GM19099 (cell line): ENCODE measurements around the gene TENM3.

Source experiments
- POLR2A ChIP-seq: IDR thresholded peaks from 3 replicates; pipeline ENCODE4 v1.6.1; 2011; ENCODE audit warnings: low read depth; ENCODE audit not compliant: insufficient read length; ENCODE audit errors: extremely low read depth

TENM3 gene

DNA sequence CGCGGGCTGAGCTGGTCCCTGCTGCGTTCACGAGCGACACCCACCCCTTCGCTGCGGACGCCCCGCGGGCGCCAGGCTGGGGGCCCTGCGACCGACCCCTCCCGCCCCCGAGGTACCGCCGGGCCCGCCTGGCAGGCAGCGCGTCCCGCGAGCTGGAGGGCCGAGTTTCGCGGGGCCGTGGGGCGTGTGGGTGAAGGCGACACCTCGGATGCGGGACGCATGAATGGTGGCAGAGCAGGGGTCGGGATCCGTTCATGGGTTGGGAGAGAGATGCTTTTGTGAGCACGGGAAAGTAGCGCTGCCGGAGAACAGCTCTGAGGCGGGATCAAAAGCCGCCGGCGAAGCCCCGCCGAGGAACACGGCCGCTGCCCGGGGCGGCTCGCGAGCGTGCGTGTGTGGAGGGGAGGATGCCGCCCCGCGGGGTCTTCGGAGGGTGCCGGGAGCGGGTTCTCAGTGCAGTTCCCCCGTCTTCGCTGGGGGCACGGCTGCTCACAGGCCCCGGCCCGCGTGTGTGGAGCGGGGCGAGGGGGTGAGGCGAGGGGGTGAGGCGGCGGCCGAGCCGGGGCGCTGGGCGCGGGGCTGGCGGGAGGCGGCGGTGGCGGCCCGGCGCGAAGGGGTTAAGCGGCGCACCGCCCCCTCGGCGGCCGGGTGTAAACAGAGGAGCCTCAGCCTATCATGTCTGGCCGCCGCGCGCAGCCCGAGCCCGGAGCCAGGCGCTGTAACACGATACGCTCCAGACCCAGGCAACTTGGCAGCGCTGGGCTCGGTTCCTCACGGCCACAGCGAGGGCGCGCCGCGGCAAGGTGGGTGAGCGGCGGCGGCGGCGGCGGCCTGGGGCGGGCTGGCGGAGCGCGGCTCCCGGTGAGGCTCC, 205.3 kb downstream of the TENM3 start:
- no peak for TF ChIP-seq POLR2A

- no peak for TF ChIP-seq POLR2A
Measured at GRCh38 chr4:182449186-182449929, 206.2 kb downstream of the TENM3 start.

DNA sequence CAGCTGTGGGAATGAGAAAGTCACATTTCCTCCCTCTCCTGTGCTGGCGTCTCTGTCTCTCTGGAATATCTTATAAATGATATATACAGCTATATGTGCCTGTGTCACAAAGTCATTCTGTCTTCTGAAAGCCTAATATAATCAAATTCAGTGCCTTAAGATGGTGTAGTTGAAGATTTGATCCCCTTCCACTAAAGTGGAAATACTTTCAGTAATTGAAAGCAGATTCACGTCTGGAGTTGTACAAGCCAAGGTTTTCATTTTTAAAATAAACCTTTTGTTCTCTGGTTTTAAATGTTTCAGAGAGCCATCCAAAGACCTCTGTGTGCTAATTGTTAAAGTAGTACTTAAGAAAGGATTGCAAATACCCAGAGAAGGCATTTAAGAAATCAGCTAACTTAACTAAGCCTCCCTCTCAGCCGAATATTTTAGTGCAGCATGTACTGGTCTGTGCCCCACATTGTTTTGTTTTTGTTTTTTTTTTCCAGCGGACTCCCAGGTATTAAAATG, 206.8 kb downstream of the TENM3 start:
- no peak for TF ChIP-seq POLR2A

DNA sequence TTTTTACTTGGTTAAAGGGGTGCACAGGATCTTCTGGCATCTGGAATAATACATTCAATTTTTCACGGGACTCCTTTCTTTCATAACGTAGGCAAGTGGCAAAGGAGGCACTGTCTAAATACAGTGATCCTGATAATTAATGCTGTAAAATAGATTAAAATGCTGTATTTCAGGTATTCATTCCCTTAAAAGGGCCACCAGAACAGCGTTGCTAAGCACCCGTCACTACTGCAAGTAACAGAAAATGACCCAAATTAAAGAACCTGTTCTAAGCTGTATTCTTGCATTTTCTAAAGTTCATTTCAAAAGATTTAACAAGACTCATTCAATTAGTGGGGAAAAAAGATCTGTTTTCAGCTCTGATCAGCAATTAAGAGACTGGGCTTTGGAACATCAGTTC, 208.2 kb downstream of the TENM3 start:
- TF ChIP-seq POLR2A: no peak

DNA sequence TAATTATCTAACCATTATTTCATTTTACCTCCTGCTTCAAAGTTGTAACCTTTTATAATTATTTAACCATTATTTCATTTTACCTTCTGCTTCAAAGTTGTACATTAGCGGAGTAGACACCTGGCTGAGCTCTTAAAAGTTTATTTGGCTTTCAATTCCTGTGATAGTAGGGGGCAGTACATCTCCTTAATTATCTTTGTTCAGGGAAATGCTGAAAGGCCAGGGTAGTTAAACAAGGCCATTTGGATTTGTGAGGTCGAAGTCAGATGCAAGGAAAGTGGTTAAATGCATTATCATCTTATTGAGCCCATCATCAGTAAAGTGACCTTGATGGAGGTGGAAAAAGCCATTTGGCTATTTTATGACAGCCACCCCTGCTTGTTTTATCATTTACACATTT, 210.6 kb downstream of the TENM3 start:
- no peak for TF ChIP-seq POLR2A

GRCh38 chr4:182454440-182455013, 211.3 kb downstream of the TENM3 start:
- TF ChIP-seq POLR2A: no peak

GRCh38 chr4:182465114-182465513, 221.9 kb downstream of the TENM3 start:
- no peak for TF ChIP-seq POLR2A

DNA sequence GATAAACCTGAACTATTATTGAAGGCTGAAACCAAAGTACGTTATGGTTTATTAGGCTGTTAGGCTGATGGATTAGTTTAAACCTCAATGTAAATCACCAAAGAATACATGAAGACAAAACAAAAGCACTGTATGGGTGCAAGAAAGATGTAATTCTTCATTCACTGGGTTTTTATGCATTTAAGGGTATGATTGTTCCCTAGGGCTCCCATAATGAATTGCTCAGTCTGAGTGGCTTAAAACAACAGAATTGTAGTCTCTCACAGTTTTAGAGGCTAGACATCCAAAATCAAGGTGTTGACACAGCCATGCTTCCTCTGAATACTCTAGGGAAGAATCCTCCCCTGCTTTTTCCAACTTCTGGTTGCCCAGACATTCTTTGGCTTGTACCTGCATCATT, 222.8 kb downstream of the TENM3 start:
- no peak for TF ChIP-seq POLR2A

- no peak for TF ChIP-seq POLR2A
Measured at GRCh38 chr4:182470215-182470614, 227.0 kb downstream of the TENM3 start.

GRCh38 chr4:182475539-182475938, 232.3 kb downstream of the TENM3 start:
- TF ChIP-seq POLR2A: no peak

GRCh38 chr4:182478475-182478874, 235.3 kb downstream of the TENM3 start:
- TF ChIP-seq POLR2A: no peak

- TF ChIP-seq POLR2A: no peak
Measured at GRCh38 chr4:182483685-182484084, 240.5 kb downstream of the TENM3 start.

DNA sequence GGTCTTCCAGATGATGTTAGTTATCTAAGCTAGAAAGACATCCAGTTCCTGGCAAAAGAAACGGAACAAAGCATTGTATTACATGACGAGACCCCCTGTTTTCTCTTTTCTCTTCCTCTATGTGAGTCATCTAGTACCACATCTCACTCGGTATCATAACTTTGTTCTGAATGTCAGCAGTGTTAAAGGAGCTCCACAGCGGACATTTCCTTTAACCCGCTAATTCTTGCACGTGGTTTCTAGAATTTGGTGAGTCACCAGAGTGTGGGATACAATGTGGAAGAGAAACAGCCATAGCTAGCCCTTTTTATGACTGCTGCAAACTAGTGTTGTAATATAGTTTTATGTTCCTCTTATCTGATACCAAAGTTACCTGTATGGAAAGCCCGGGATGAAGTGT, 243.7 kb downstream of the TENM3 start:
- no peak for TF ChIP-seq POLR2A

- TF ChIP-seq POLR2A: no peak
Measured at GRCh38 chr4:182488896-182489295, 245.7 kb downstream of the TENM3 start.

DNA sequence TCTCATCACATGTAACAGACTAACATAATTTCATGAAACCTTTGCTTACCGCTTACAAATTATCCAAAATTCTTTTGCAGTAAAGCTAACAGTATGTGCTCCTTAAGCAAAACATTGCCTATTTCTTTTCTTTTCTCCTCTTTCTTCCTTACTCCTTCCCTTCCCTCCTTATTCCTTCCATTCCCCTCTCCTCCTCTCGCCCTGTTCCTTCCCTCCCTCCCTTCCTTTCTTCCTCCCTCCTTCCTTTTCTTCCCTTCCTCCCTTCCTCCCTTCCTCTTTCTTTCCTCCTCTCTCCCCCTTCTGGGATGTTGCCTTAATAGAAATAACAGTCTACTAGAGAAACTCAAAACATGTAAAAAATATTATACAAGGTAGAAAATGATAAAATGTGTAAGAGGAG, 246.4 kb downstream of the TENM3 start:
- TF ChIP-seq POLR2A: no peak
